ENCODE results near the gene FAM174C. TPM values are rescaled to one million over a fixed set of nuclear protein-coding genes. Genes with fewer than 3 reads are reported as not detected.

FAM174C gene
- total and polyA plus RNA-seq, 2 of the 8 experiments (the other 6 are each of a cell fraction or from before 2014, with no cell fraction given), result 44.5 to 125 TPM

GRCh38 chr19:1266129-1266915 lies 9.0 kb upstream of the FAM174C start:
- Histone ChIP-seq H3K27ac (ENCODE audit: low read depth, low read length) (no peak overlapping the region), H4K91ac (replicated peaks; ENCODE audit: insufficient read length, low read length) (peak overlapping the region; percentile 99), H3K18ac (ENCODE audit: extremely low read depth, low read length) (peak overlapping the region; percentile 93), H2BK12ac (ENCODE audit: low read depth, low read length) (peak overlapping the region; percentile 99; the same call in 1 of the 2 replicates), H3K23ac (ENCODE audit: insufficient read length) (no peak overlapping the region), H3K79me1 (ENCODE audit: low read depth, low read length) (peaks cover 4% of the 10 kb centered on the region; the same call in 1 of the 2 replicates), H3K27me3 (replicated peaks in 1 of 4; ENCODE audit: control insufficient read depth in 3 of 4, extremely low read depth in 1 of 4, insufficient read depth in 3 of 4, low read length in 3 of 4) (peaks cover 0 to 10% (median 5%) of the 10 kb centered on the region in 4 experiments; a peak in 4 of 7 replicates), H3K4ac (replicated peaks; ENCODE audit: insufficient read length, low read depth, low read length) (peak overlapping the region; percentile 92), H3K4me1 (replicated peaks in 1 of 4; ENCODE audit: control insufficient read depth in 3 of 4, insufficient read depth in 4 of 4, low read length in 3 of 4) (peaks cover 4 to 63% (median 48%) of the 10 kb centered on the region in 4 experiments), H3K56ac (replicated peaks; ENCODE audit: insufficient read length, low read depth, low read length) (peak overlapping the region; percentile 79), H2BK5ac (ENCODE audit: low read depth, low read length) (peak overlapping the region; percentile 93; the same call in 1 of the 2 replicates), H4K20me1 (replicated peaks in 1 of 2; ENCODE audit: control insufficient read depth in 1 of 2, insufficient read depth in 2 of 2, low read length in 2 of 2) (peaks cover 2 to 15% of the 10 kb centered on the region in 2 experiments), H4K5ac (ENCODE audit: insufficient read length, low read depth, low read length) (peak overlapping the region; percentile 29), H3K4me3 (ENCODE audit: extremely low read depth in 1 of 4, insufficient read depth in 2 of 4, low read depth in 3 of 4, low read length in 4 of 4) (peak overlapping the region; percentile 38 to 61 (median 48)), H2BK15ac (ENCODE audit: low read length) (peak overlapping the region; percentile 95; the same call in 1 of the 2 replicates), H3K9ac (replicated peaks in 1 of 4; ENCODE audit: extremely low read depth in 1 of 4, low read depth in 3 of 4, low read length in 3 of 4) (peak overlapping the region in 2 of 4 experiments; percentile 25 to 38; a peak in 3 of 7 replicates), H3K4me2 (ENCODE audit: insufficient read depth in 1 of 2, low read depth in 2 of 2, low read length in 2 of 2) (peak overlapping the region; percentile 82 to 83), H3K36me3 (ENCODE audit: control insufficient read depth in 2 of 4, insufficient read depth in 4 of 4, low read length in 3 of 4) (peaks cover 6 to 9% (median 9%) of the 10 kb centered on the region in 4 experiments), H2AFZ (ENCODE audit: low read length) (no peak overlapping the region), H3K9me3 (ENCODE audit: insufficient read depth in 2 of 2, low read depth in 1 of 2, low read length in 1 of 2) (no peaks in the 10 kb centered on the region), H2AK5ac (ENCODE audit: low read depth, low read length) (peak overlapping the region; percentile 87), H3K14ac (ENCODE audit: insufficient read length) (no peak overlapping the region), H3K79me2 (ENCODE audit: control insufficient read depth in 1 of 2, insufficient read depth in 2 of 2, low read length in 2 of 2) (peaks cover 5 to 18% of the 10 kb centered on the region in 2 experiments), H2BK20ac (ENCODE audit: low read length) (peak overlapping the region; percentile 80; the same call in 1 of the 2 replicates), H3K23me2 (ENCODE audit: low read depth, low read length) (peaks cover 31% of the 10 kb centered on the region; the same call in 1 of the 2 replicates), H4K8ac (ENCODE audit: extremely low read depth, insufficient read depth, low read length) (no peak overlapping the region; the same call in 1 of the 2 replicates), H2BK120ac (replicated peaks; ENCODE audit: low read depth, low read length) (peak overlapping the region; percentile 95)
- ChIA-PET CTCF (ENCODE audit: partially characterized antibody) (interaction anchor here (0.6 to 15.9 kb wide), 23 partner anchors 11 to 581 kb away, joined by 3 to 212 read pairs (median 3); partner anchors contain the start of genes ATP5F1D and CNN2), POLR2A (ENCODE audit: partially characterized antibody) (interaction anchor here (0.6 to 19.4 kb wide), 20 partner anchors 10 to 257 kb away, joined by 3 to 456 read pairs (median 4); partner anchors contain the start of genes ATP5F1D, CBARP, FAM174C and MIDN)
- DNase-seq (ENCODE audit: low read depth in 1 of 2, low spot score in 2 of 2) (peak in 1 of 2 experiments; percentile 97), FAIRE-seq (no peak)
- WGBS, 2 experiments (ENCODE audit: extremely low coverage in 1 of 2, insufficient coverage in 1 of 2, insufficient read length in 1 of 2, insufficient replicate concordance in 2 of 2, low coverage in 1 of 2, low lambda C conversion rate in 2 of 2, missing lambda C conversion rate in 1 of 2), result 3% methylated on average over 39 of the region's 84 CpGs; no CpG with 5 or more reads in 1 of the 2 experiments
- TF ChIP-seq HDAC6 (IDR thresholded peaks at IDR 0.05; ENCODE audit: low read depth, low read length), result no peak
- TF ChIP-seq POU5F1 (IDR thresholded peaks at IDR 0.05; ENCODE audit: low read depth, low read length), result no peak
- TF ChIP-seq ATF2 (IDR thresholded peaks at IDR 0.05; ENCODE audit: low read length), result no peak
- TF ChIP-seq FOSL1 (IDR thresholded peaks at IDR 0.05; ENCODE audit: insufficient read depth, low read depth, low read length), result no peak
- TF ChIP-seq USF2 (IDR thresholded peaks at IDR 0.05; ENCODE audit: low read length), result no peak
- no peak for TF ChIP-seq HDAC2 (IDR thresholded peaks at IDR 0.05; ENCODE audit: borderline replicate concordance in 1 of 2, low read depth in 2 of 2, low read length in 2 of 2)
- TF ChIP-seq JUN (IDR thresholded peaks at IDR 0.05; ENCODE audit: low read depth, low read length), result no peak

Measured in H1 (cell line).